CD14-positive monocyte (primary cell): Measurements from ENCODE around the gene HOXD13. TPM values are rescaled to one million over a fixed set of nuclear protein-coding genes. Genes with fewer than 3 reads are reported as not detected.

Experiments
- DNase-seq, 3 donors: peaks; one replicate each; pipeline ENCODE4 v3.0.0-alpha.2; 2011 to 2022
- H2AFZ ChIP-seq: 2 replicates; pipeline ENCODE4 v1.6.0; 2012; ENCODE audit warnings: mild to moderate bottlenecking, low read depth, low read length, inconsistent platforms; ENCODE audit not compliant: insufficient read depth, poor library complexity, severe bottlenecking
- H3K27ac ChIP-seq, 2 donors: 1 replicate in 1 of 2; 2 replicates in 1 of 2; pipeline ENCODE4 v1.5.1; 2012 to 2013; ENCODE audit warnings: low read length in 2 of 2, control low read depth in 1 of 2, inconsistent platforms in 1 of 2, low read depth in 1 of 2, mild to moderate bottlenecking in 1 of 2
- H3K27me3 ChIP-seq, 2 donors: one replicate each; pipeline versions ENCODE4 v1.6.0 to v1.6.1; 2011 to 2013; ENCODE audit warnings: low read length in 2 of 2; ENCODE audit not compliant: control insufficient read depth in 2 of 2, insufficient read depth in 2 of 2
- H3K36me3 ChIP-seq, 2 donors: replicated peaks in 1 of 2; 1 replicate in 1 of 2; 2 replicates in 1 of 2; pipeline versions ENCODE4 v1.5.1 to v1.6.1; 2012 to 2013; ENCODE audit warnings: low read length in 2 of 2, control low read depth in 1 of 2, inconsistent platforms in 1 of 2, mild to moderate bottlenecking in 1 of 2; ENCODE audit not compliant: insufficient read depth in 2 of 2, control insufficient read depth in 1 of 2
- H3K4me1 ChIP-seq, 2 donors: 1 replicate in 1 of 2; 2 replicates in 1 of 2; pipeline versions ENCODE4 v1.5.1 to v1.6.1; 2012 to 2013; ENCODE audit warnings: low read length in 2 of 2, control low read depth in 1 of 2, inconsistent platforms in 1 of 2, mild to moderate bottlenecking in 1 of 2, moderate library complexity in 1 of 2; ENCODE audit not compliant: insufficient read depth in 2 of 2, control insufficient read depth in 1 of 2
- H3K4me2 ChIP-seq: replicated peaks from 2 replicates; pipeline ENCODE3; 2012; ENCODE audit warnings: low read length, moderate library complexity, mild to moderate bottlenecking; ENCODE audit not compliant: poor library complexity, severe bottlenecking; ENCODE audit errors: extremely low read depth
- H3K4me3 ChIP-seq, 3 experiments: fragments of 200-600 bp in 1 of 3; sonication (generic) in 1 of 3; replicated peaks in 1 of 3; 1 replicate in 2 of 3; 2 replicates in 1 of 3; pipeline ENCODE4 v1.5.1; 2011 to 2013; ENCODE audit warnings: low read length in 3 of 3, mild to moderate bottlenecking in 3 of 3, control low read depth in 2 of 3, low read depth in 2 of 3, inconsistent platforms in 1 of 3, moderate library complexity in 1 of 3
- H3K79me2 ChIP-seq: 2 replicates; pipeline ENCODE4 v1.6.0; 2012; ENCODE audit warnings: mild to moderate bottlenecking, control low read depth, inconsistent platforms, low read length, moderate library complexity; ENCODE audit not compliant: insufficient read depth
- H3K9ac ChIP-seq: 2 replicates; pipeline ENCODE4 v1.6.0; 2017; ENCODE audit warnings: low read length, mild to moderate bottlenecking; ENCODE audit not compliant: insufficient read depth, poor library complexity, severe bottlenecking
- H3K9me3 ChIP-seq, 2 donors: replicated peaks in 1 of 2; 1 replicate in 1 of 2; 2 replicates in 1 of 2; pipeline versions ENCODE4 v1.5.1 to v1.6.1; 2012 to 2013; ENCODE audit warnings: low read length in 2 of 2, control low read depth in 1 of 2; ENCODE audit not compliant: control insufficient read depth in 1 of 2, insufficient read depth in 1 of 2
- H4K20me1 ChIP-seq: 2 replicates; pipeline ENCODE4 v1.6.0; 2012; ENCODE audit warnings: mild to moderate bottlenecking, low read length, control low read depth, moderate library complexity; ENCODE audit not compliant: insufficient read depth
- H3K27ac Mint-ChIP-seq, 7 donors: one replicate each; pipeline ENCODE4 v1.8.0; 2020; ENCODE audit warnings: mild to moderate bottlenecking in 7 of 7, mixed read lengths in 7 of 7, moderate library complexity in 6 of 7, inconsistent platforms in 2 of 7
- H3K27me3 Mint-ChIP-seq, 3 donors: one replicate each; pipeline ENCODE4 v1.8.0; 2021 to 2022; ENCODE audit warnings: low read depth in 3 of 3, mild to moderate bottlenecking in 3 of 3, mixed read lengths in 3 of 3, moderate library complexity in 3 of 3, inconsistent platforms in 1 of 3
- H3K36me3 Mint-ChIP-seq, 2 donors: one replicate each; pipeline ENCODE4 v1.8.0; 2020; ENCODE audit warnings: mixed read lengths in 2 of 2, inconsistent platforms in 1 of 2, mild to moderate bottlenecking in 1 of 2
- H3K4me1 Mint-ChIP-seq: one replicate; pipeline ENCODE4 v1.8.0; 2020; ENCODE audit warnings: mild to moderate bottlenecking, mixed read lengths
- H3K4me3 Mint-ChIP-seq, 2 donors: one replicate each; pipeline ENCODE4 v1.8.0; 2020; ENCODE audit warnings: mild to moderate bottlenecking in 2 of 2, mixed read lengths in 2 of 2, moderate library complexity in 1 of 2
- H3K9me3 Mint-ChIP-seq, 7 donors: one replicate each; pipeline ENCODE4 v1.8.0; 2020 to 2022; ENCODE audit warnings: mixed read lengths in 7 of 7, mild to moderate bottlenecking in 6 of 7, moderate library complexity in 6 of 7, inconsistent platforms in 2 of 7
- WGBS: methylation state at CpG from one replicate; pipeline ENCODE4 v1.1.5; 2013; ENCODE audit warnings: missing lambda C conversion rate; ENCODE audit not compliant: insufficient coverage; 5-methylcytosine and 5-hydroxymethylcytosine counted together
- intact Hi-C, 2 donors: fragments of 100-400 bp; cut with micrococcal nuclease; formaldehyde crosslinking; loops; one replicate each; pipeline versions ENCODE4 v1.15.0 to v1.15.1; 2023
- polyA plus RNA-seq, 3 donors: library from polyadenylated mRNA; depleted of rRNA in 1 of 3; unstranded in 2 of 3; stranded (reverse) in 1 of 3; fragments of 300-500 nt in 2 of 3; fragments of >200 nt in 1 of 3; fragmentation: Illumina TruSeq in 2 of 3; gene quantifications; 1 replicate in 2 of 3; 2 replicates in 1 of 3; pipeline ENCODE4 v1.2.3, GENCODE V29; 2012 to 2021
- TF ChIP-seq, protein P1 (sequence below): fragments of 200-600 bp; IDR thresholded peaks from one replicate; pipeline ENCODE4 v1.8.0; 2022; ENCODE audit warnings: antibody characterized with exemption, mild to moderate bottlenecking

The HOXD13 gene
- polyA plus RNA-seq, 3 donors, result not detected

DNA sequence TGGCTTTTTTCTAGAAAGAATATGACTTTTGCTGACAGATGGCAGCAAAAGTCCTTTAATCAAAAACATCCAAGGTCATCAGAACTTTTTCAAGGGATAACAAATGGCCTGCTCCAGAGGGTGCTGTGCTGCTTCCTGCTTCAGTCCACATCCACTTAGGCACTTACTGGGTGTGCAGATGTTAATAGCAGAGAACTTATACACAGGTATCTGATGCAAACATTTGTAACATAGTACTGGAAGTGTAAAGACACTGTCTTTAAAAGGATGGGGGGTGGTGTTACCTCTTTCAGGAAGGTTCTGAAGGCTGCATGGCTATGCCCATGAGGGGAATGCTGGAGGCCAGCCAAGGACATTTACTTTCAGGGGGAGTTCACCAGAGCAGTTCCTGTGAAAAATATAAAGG, 42.5 kb downstream of the HOXD13 start:
- H3K9me3 Mint-ChIP-seq, result peaks cover 0 to 45% (median 28%) of the 10 kb centered on the region in 7 donors
- intact Hi-C loops, result no loop called here

DNA sequence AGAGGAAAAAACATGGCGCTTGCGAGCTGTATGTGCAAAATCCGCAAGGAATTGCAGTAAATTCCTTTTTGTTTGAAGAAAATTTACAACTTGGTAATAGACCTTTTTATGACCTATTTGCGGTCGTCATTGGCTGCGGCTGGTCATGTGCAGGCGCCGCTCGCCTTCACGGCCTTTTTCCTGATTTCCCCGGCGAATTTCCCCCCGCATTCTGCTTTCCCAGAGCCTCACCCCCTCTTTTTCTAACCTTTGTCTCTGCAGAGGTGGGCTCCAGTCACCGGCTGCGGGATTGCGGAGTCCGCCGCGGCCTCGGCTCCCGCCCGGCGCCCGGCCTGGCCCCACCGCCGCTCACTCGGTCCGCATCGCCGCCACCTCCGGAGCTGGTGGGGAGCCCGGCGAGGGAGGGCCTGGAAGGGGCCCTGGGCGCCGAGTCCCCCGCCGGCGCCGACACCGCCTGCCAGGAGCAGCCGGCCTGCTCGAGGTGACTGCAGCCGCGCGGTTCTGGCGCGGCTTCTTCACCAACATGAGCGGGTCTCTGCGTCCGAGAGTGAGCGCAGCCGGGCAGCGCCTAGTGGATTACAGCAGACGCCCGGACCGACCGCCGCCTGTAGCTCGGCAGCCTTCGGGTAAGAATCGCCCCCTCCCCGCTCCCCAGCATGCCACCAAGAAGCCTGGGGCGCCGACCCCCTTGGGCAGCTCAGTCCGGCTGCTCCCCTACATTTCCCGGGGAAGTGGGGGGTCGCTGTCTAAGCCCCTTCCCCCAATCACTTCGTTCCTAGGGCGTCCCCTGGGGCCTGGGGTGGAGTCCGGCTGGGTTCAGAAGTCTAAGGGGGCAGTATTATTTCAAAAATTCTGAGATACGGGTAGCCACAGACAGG, 44.1 kb downstream of the HOXD13 start:
- TF ChIP-seq, protein P1, sequence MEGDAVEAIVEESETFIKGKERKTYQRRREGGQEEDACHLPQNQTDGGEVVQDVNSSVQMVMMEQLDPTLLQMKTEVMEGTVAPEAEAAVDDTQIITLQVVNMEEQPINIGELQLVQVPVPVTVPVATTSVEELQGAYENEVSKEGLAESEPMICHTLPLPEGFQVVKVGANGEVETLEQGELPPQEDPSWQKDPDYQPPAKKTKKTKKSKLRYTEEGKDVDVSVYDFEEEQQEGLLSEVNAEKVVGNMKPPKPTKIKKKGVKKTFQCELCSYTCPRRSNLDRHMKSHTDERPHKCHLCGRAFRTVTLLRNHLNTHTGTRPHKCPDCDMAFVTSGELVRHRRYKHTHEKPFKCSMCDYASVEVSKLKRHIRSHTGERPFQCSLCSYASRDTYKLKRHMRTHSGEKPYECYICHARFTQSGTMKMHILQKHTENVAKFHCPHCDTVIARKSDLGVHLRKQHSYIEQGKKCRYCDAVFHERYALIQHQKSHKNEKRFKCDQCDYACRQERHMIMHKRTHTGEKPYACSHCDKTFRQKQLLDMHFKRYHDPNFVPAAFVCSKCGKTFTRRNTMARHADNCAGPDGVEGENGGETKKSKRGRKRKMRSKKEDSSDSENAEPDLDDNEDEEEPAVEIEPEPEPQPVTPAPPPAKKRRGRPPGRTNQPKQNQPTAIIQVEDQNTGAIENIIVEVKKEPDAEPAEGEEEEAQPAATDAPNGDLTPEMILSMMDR, result no peak
- intact Hi-C loops, result no loop called here
- no peaks in the 10 kb centered on the region for H4K20me1 ChIP-seq
- no peaks in the 10 kb centered on the region for H3K79me2 ChIP-seq
- no peak for DNase-seq
- Mint-ChIP-seq H3K36me3 (peaks cover 0 to 10% of the 10 kb centered on the region in 2 donors), H3K27me3 (peaks cover 94 to 100% (median 96%) of the 10 kb centered on the region in 3 donors), H3K4me3 (peak overlapping the region; percentile 55 to 88), H3K27ac (no peak overlapping the region), H3K9me3 (peaks cover 0 to 39% (median 31%) of the 10 kb centered on the region in 7 donors), H3K4me1 (peaks cover 38% of the 10 kb centered on the region)
- peak overlapping the region in 1 of 3 experiments; percentile 42 for H3K4me3 ChIP-seq
- H3K27ac ChIP-seq, result no peak overlapping the region
- H3K36me3 ChIP-seq, result no peaks in the 10 kb centered on the region
- peak overlapping the region; percentile 30 for H3K4me2 ChIP-seq
- peaks cover 21 to 27% of the 10 kb centered on the region in 2 donors for H3K4me1 ChIP-seq
- 3% methylated on average over 56 of the region's 71 CpGs for WGBS
- peaks cover 7 to 58% of the 10 kb centered on the region in 2 donors for H3K9me3 ChIP-seq
- H3K27me3 ChIP-seq, result peaks cover 99% of the 10 kb centered on the region in 2 donors
- peak overlapping the region; percentile 23 for H2AFZ ChIP-seq
- H3K9ac ChIP-seq, result no peak overlapping the region

More for the DNA sequence above, 42.5 kb downstream of the HOXD13 start:
- no peaks in the 10 kb centered on the region for H3K36me3 ChIP-seq
- H3K4me2 ChIP-seq, result no peak overlapping the region
- H3K4me3 ChIP-seq, result no peak overlapping the region
- TF ChIP-seq, protein P1, result no peak
- no peak overlapping the region for H3K27ac Mint-ChIP-seq
- H3K9me3 ChIP-seq, result peaks cover 3 to 62% of the 10 kb centered on the region in 2 donors
- H3K9ac ChIP-seq, result no peak overlapping the region
- H3K4me3 Mint-ChIP-seq, result peak overlapping the region in 1 of 2 donors; percentile 88
- no peak overlapping the region for H3K27ac ChIP-seq
- no peaks in the 10 kb centered on the region for H3K79me2 ChIP-seq
- DNase-seq, result no peak
- peaks cover 91 to 99% (median 92%) of the 10 kb centered on the region in 3 donors for H3K27me3 Mint-ChIP-seq
- H3K4me1 ChIP-seq, result peaks cover 16 to 28% of the 10 kb centered on the region in 2 donors
- H3K27me3 ChIP-seq, result peaks cover 95% of the 10 kb centered on the region in 2 donors
- peaks cover 0 to 19% of the 10 kb centered on the region in 2 donors for H3K36me3 Mint-ChIP-seq
- H3K4me1 Mint-ChIP-seq, result peaks cover 37% of the 10 kb centered on the region
- H4K20me1 ChIP-seq, result no peaks in the 10 kb centered on the region
- H2AFZ ChIP-seq, result no peak overlapping the region
